Stimulated activated CD4-positive, alpha-beta T cell treated with anti-CD3 and anti-CD28 coated beads, Interleukin-1b, Interleukin-23, amount 100 ng/mL, for 24 hours (primary cell): ENCODE data around the gene MPP7.
"Not testable (repeated sequence)": the region's sequence is repeated elsewhere in the genome, so short reads cannot be mapped to it uniquely, and the experiment has no call there.

Experiments
- DNase-seq, 4 experiments: peaks; one replicate each; pipeline ENCODE4 v3.0.0-alpha.2; 2020; ENCODE audit warnings: low read depth in 4 of 4, low spot score in 1 of 4

MPP7 gene

GRCh38 chr10:28302638-28303488 lies at the start of gene MPP7:
Gene MPP7, minus strand, starts transcription at chr10:28303064. Its CDS starts 64,460 bp downstream, at chr10:28238604.
- peak; percentile 82 to 94 (median 92) for DNase-seq

GRCh38 chr10:28349892-28350291 lies 47.0 kb upstream of the MPP7 start:
- no peak for DNase-seq

- no peak for DNase-seq
These were observed 41.4 kb upstream of the MPP7 start for GRCh38 chr10:28343987-28344895.

GRCh38 chr10:28343252-28343651 lies 40.4 kb upstream of the MPP7 start:
- DNase-seq = no peak

- DNase-seq = not testable (repeated sequence)
These were observed 38.8 kb upstream of the MPP7 start for GRCh38 chr10:28341679-28342078.

GRCh38 chr10:28332726-28333125 lies 29.9 kb upstream of the MPP7 start:
- DNase-seq = no peak

- no peak for DNase-seq
These were observed 29.0 kb upstream of the MPP7 start for GRCh38 chr10:28331841-28332240.

- DNase-seq = no peak
These were observed 28.2 kb upstream of the MPP7 start for GRCh38 chr10:28331066-28331465.

GRCh38 chr10:28328346-28328745 lies 25.5 kb upstream of the MPP7 start:
- no peak for DNase-seq

GRCh38 chr10:28327491-28327880 lies 24.6 kb upstream of the MPP7 start:
- no peak for DNase-seq

GRCh38 chr10:28326516-28327490 lies 23.9 kb upstream of the MPP7 start:
- DNase-seq = no peak

GRCh38 chr10:28320799-28321198 lies 17.9 kb upstream of the MPP7 start:
- DNase-seq = no peak

GRCh38 chr10:28320090-28320489 lies 17.2 kb upstream of the MPP7 start:
- no peak for DNase-seq

- not testable (repeated sequence) for DNase-seq
These were observed 16.2 kb upstream of the MPP7 start for GRCh38 chr10:28319061-28319460.

- DNase-seq = no peak
These were observed 15.8 kb upstream of the MPP7 start for GRCh38 chr10:28318626-28319025.

- no peak for DNase-seq
These were observed 14.9 kb upstream of the MPP7 start for GRCh38 chr10:28317760-28318159.

GRCh38 chr10:28316696-28317095 lies 13.8 kb upstream of the MPP7 start:
- no peak for DNase-seq

GRCh38 chr10:28315140-28315539 lies 12.3 kb upstream of the MPP7 start:
- no peak for DNase-seq

GRCh38 chr10:28314211-28314610 lies 11.3 kb upstream of the MPP7 start:
- no peak for DNase-seq

GRCh38 chr10:28312572-28312971 lies 9.7 kb upstream of the MPP7 start:
- no peak for DNase-seq

GRCh38 chr10:28311104-28311503 lies 8.2 kb upstream of the MPP7 start:
- no peak for DNase-seq
